Astrocyte (in vitro differentiated cells and primary cell): ENCODE results near the gene VASH2. TPM values are rescaled to one million over a fixed set of nuclear protein-coding genes. Genes with fewer than 3 reads are reported as not detected.

Experiments used
- DNase-seq: peaks from one replicate; pipeline ENCODE4 v3.0.0-alpha.2; 2010; ENCODE audit warnings: low read depth
- FAIRE-seq: peaks from 2 replicates; lab custom pipeline; 2011; peaks lifted over from hg19 to GRCh38; lab: Jason Lieb, UNC
- H2AFZ ChIP-seq: 2 replicates; pipeline ENCODE4 v1.6.0; 2012; ENCODE audit warnings: low read depth, low read length, inconsistent platforms
- H3K27ac ChIP-seq: 2 replicates; pipeline ENCODE4 v1.5.1; 2011; ENCODE audit warnings: low read depth, low read length, inconsistent platforms
- H3K27me3 ChIP-seq: 2 replicates; pipeline ENCODE4 v1.6.0; 2011; ENCODE audit warnings: low read length, inconsistent platforms; ENCODE audit not compliant: insufficient read depth
- H3K36me3 ChIP-seq: 2 replicates; pipeline ENCODE4 v1.5.1; 2011; ENCODE audit warnings: low read length, inconsistent platforms; ENCODE audit not compliant: insufficient read depth
- H3K4me1 ChIP-seq: 2 replicates; pipeline ENCODE4 v1.5.1; 2011; ENCODE audit warnings: low read length, inconsistent platforms; ENCODE audit not compliant: insufficient read depth
- H3K4me2 ChIP-seq: 2 replicates; pipeline ENCODE4 v1.6.0; 2012; ENCODE audit warnings: low read length, inconsistent platforms
- H3K4me3 ChIP-seq: 2 replicates; pipeline ENCODE4 v1.5.1; 2011; ENCODE audit warnings: low read depth, mild to moderate bottlenecking, low read length, inconsistent platforms; ENCODE audit not compliant: insufficient read depth
- H3K79me2 ChIP-seq: 2 replicates; pipeline ENCODE4 v1.6.0; 2012; ENCODE audit warnings: mild to moderate bottlenecking, low read length, inconsistent platforms; ENCODE audit not compliant: insufficient read depth
- H3K9ac ChIP-seq: 2 replicates; pipeline ENCODE4 v1.6.0; 2012; ENCODE audit warnings: mild to moderate bottlenecking, low read length, inconsistent platforms
- H3K9me3 ChIP-seq: 2 replicates; pipeline ENCODE4 v1.5.1; 2012; ENCODE audit warnings: low read depth, mild to moderate bottlenecking, low read length, inconsistent platforms; ENCODE audit not compliant: insufficient read depth
- H4K20me1 ChIP-seq: 2 replicates; pipeline ENCODE4 v1.6.0; 2012; ENCODE audit warnings: low read length, inconsistent platforms; ENCODE audit not compliant: insufficient read depth
- H3K27ac Mint-ChIP-seq: one replicate; pipeline ENCODE4 v1.8.0; 2021; ENCODE audit warnings: mild to moderate bottlenecking, mixed read lengths; ENCODE audit not compliant: unreplicated experiment
- H3K27me3 Mint-ChIP-seq: one replicate; pipeline ENCODE4 v1.8.0; 2021; ENCODE audit warnings: low read depth, mixed read lengths; ENCODE audit not compliant: unreplicated experiment
- H3K36me3 Mint-ChIP-seq: one replicate; pipeline ENCODE4 v1.8.0; 2021; ENCODE audit warnings: low read depth, mixed read lengths; ENCODE audit not compliant: unreplicated experiment
- H3K4me1 Mint-ChIP-seq: one replicate; pipeline ENCODE4 v1.8.0; 2021; ENCODE audit warnings: low read depth, mixed read lengths; ENCODE audit not compliant: unreplicated experiment
- H3K4me3 Mint-ChIP-seq: one replicate; pipeline ENCODE4 v1.8.0; 2021; ENCODE audit warnings: mild to moderate bottlenecking, moderate library complexity, mixed read lengths; ENCODE audit not compliant: unreplicated experiment
- H3K9me3 Mint-ChIP-seq: one replicate; pipeline ENCODE4 v1.8.0; 2021; ENCODE audit warnings: mild to moderate bottlenecking, mixed read lengths; ENCODE audit not compliant: unreplicated experiment
- CTCF ChIP-seq: IDR thresholded peaks from 2 replicates; pipeline ENCODE4 v1.5.1; 2011; ENCODE audit warnings: low read depth, mild to moderate bottlenecking, inconsistent platforms, low read length, moderate library complexity; ENCODE audit not compliant: insufficient read depth
- EZH2 ChIP-seq: IDR thresholded peaks from 2 replicates; pipeline ENCODE4 v1.6.1; 2012; ENCODE audit warnings: mild to moderate bottlenecking, low read length, inconsistent platforms; ENCODE audit not compliant: insufficient read depth
- total RNA-seq: library from RNA; stranded (reverse); gene quantifications from 2 replicates; pipeline ENCODE4 v1.2.1, GENCODE V29; 2021

Gene VASH2
- total RNA-seq, 1 donor from 2014 or later, result 7.1 TPM

- Histone ChIP-seq H3K36me3 (no peaks in the 10 kb centered on the region), H2AFZ (no peak overlapping the region), H3K4me2 (no peak overlapping the region), H3K9me3 (peaks cover 4% of the 10 kb centered on the region), H3K79me2 (no peaks in the 10 kb centered on the region), H3K27me3 (peaks cover 8% of the 10 kb centered on the region), H3K27ac (no peak overlapping the region), H3K4me3 (no peak overlapping the region), H3K9ac (no peak overlapping the region), H3K4me1 (no peaks in the 10 kb centered on the region), H4K20me1 (no peaks in the 10 kb centered on the region)
- peaks cover 2% of the 10 kb centered on the region for H3K9me3 Mint-ChIP-seq
- H3K36me3 Mint-ChIP-seq, result no peaks in the 10 kb centered on the region
- no peak overlapping the region for H3K27ac Mint-ChIP-seq
- no peak for FAIRE-seq
- H3K4me3 Mint-ChIP-seq, result no peak overlapping the region
- no peak for TF ChIP-seq CTCF
- TF ChIP-seq EZH2, result no peak
- DNase-seq, result no peak
- H3K27me3 Mint-ChIP-seq, result peaks cover 5% of the 10 kb centered on the region
- H3K4me1 Mint-ChIP-seq, result no peaks in the 10 kb centered on the region
These were observed 19.2 kb upstream of the VASH2 start for GRCh38 chr1:212930986-212931678.

GRCh38 chr1:212933815-212934471, 16.4 kb upstream of the VASH2 start:
- FAIRE-seq (no peak), DNase-seq (no peak)
- Mint-ChIP-seq H3K36me3 (no peaks in the 10 kb centered on the region), H3K4me3 (no peak overlapping the region), H3K4me1 (no peaks in the 10 kb centered on the region), H3K9me3 (no peaks in the 10 kb centered on the region), H3K27me3 (peaks cover 5% of the 10 kb centered on the region), H3K27ac (no peak overlapping the region)
- H3K36me3 ChIP-seq, result no peaks in the 10 kb centered on the region
- peaks cover under 1% of the 10 kb centered on the region for H3K9me3 ChIP-seq
- H3K4me2 ChIP-seq, result no peak overlapping the region
- H3K4me3 ChIP-seq, result no peak overlapping the region
- peaks cover 8% of the 10 kb centered on the region for H3K27me3 ChIP-seq
- no peak overlapping the region for H2AFZ ChIP-seq
- no peaks in the 10 kb centered on the region for H3K79me2 ChIP-seq
- no peaks in the 10 kb centered on the region for H3K4me1 ChIP-seq
- H3K9ac ChIP-seq, result no peak overlapping the region
- TF ChIP-seq CTCF, result no peak
- no peak overlapping the region for H3K27ac ChIP-seq
- no peaks in the 10 kb centered on the region for H4K20me1 ChIP-seq
